ENCODE results near the gene ZC3H4. TPM values are rescaled to one million over a fixed set of nuclear protein-coding genes. Genes with fewer than 3 reads are reported as not detected.
A peak's percentile ranks its signal among the peaks of the same experiment; 100 is the strongest.
"Not testable (repeated sequence)": the region's sequence is repeated elsewhere in the genome, so short reads cannot be mapped to it uniquely, and the experiment has no call there.

ZC3H4 gene
- total RNA-seq, 1 donor from 2014 or later: 20.6 TPM

GRCh38 chr19:47096100-47096704 lies 17.4 kb downstream of the ZC3H4 start:
- intact Hi-C loops (cut with DNase I): no loop called here
- DNase-seq: peak; percentile 83
- peak; percentile 79 for ATAC-seq (ENCODE audit: poor library complexity)

DNA sequence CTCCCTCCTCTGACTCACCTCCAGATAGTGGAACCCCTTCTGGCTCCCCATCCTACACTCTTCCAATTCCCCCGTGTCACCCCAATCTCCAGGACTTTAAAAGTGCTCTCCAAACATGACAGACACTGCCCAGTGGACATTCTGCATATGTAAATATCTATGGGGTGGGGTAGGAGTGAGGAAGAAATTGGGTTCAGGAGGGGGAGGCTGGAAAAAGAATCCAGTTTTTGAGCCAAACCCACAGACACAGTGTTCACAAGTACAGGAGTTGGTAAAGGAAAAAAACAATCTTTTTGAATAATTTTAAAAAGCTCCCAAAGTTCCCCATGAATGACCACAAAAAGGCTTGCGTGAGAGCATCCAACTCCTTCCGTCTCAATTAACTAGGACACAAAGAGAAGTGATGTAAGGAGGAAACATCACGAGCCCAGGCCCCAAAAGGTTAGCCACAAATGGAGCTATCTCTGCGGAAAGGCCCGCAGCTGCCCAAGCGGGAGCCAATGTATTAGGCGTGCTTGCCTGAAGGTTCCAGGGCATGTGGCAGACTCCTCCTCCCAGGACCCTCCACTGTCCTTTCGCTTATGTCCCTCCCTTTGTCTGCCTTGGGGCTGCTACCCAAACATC lies 18.0 kb downstream of the ZC3H4 start:
- ATAC-seq (ENCODE audit: poor library complexity): no peak
- intact Hi-C loops (cut with DNase I): no loop called here
- DNase-seq: no peak

- ATAC-seq (ENCODE audit: poor library complexity): no peak
Measured at GRCh38 chr19:47094557-47095475, 18.8 kb downstream of the ZC3H4 start.

GRCh38 chr19:47093841-47094240 lies 19.7 kb downstream of the ZC3H4 start:
- no peak for ATAC-seq (ENCODE audit: poor library complexity)
- DNase-seq: no peak
- intact Hi-C loops (cut with DNase I): no loop called here

More at GRCh38 chr19:47094557-47095475, 18.8 kb downstream of the ZC3H4 start:
- intact Hi-C loops (cut with DNase I): no loop called here
- DNase-seq: no peak

DNA sequence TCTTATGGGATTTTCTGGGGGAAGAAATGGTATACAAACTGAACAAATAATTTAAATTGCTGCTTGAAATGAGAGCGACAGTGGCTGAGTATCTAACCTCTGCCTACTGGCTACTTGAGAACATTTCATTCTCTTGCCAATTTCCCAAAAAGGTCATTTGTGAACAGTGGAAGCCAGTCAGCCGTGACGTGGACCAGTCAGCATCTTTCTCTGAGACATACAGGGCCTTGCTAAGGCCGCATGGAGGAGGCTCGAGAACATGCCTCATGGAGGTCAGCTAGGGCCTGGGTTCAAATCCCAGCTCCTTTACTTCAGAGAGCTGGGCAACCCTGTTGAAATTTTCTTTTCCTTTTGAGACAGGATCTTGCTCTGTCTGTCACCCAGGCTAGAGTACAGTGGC lies 20.3 kb downstream of the ZC3H4 start:
- intact Hi-C loops (cut with DNase I): no loop called here
- no peak for ATAC-seq (ENCODE audit: poor library complexity)
- no peak for DNase-seq

DNA sequence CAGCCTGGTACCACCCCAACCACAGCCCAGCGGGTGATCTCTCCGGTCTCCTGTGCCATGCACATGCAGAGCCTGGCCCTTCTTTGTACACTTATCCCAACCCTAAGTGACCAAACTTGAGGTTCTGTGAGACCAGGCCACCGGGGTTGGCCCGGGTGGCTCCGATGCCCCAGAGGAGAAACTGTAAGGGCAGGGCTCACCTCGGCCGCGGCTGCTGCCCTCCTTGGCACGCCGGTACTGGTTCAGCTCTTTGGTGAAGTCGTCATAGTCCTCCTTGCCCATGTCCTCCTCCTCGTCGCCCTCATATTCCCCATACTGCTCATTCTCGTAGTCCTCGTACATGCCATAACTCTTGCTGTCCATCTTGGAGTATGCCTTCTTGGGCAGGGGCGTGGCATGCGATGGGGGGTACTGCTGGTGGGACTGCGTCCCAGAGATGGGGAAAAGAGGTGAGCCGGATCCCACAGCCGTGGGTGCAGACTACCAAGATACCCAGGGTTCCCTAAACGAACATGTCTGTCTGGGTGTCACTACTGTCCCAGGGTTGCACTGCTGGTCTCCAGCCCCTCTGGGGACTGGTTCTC lies 23.7 kb downstream of the ZC3H4 start:
- intact Hi-C loops (cut with DNase I): no loop called here
- ATAC-seq (ENCODE audit: poor library complexity) (no peak), DNase-seq (no peak)

GRCh38 chr19:47086280-47086679 lies 27.3 kb downstream of the ZC3H4 start:
- no peak for ATAC-seq (ENCODE audit: poor library complexity)
- intact Hi-C loops (cut with DNase I): no loop called here
- DNase-seq: no peak

DNA sequence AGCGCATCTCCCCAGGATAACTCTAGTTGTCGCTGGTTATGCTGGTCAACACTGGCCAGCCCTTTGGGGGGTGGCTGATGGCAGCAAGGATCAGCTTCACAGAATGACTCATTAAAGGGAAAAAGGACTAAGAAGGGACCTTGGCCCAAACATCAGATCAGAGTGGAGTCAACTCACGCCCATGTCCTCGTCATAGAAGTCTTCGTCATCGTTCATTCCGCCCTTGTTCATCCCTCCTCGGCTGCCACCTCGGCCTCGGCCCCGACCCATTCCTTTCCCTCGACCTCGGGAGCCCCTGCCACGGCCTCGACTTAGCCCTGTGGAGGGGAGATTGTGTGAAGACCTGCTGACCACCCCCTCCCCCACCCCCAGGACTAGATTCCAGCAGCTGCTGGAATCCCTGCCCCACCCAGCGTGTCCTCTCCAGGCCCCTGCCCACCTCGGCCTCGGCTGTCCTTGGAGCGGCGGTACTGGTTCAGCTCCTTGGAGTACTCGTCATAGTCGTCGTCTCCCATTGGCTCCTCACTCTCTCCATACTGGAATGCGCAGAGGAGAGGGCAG lies 28.6 kb downstream of the ZC3H4 start:
- intact Hi-C loops (cut with DNase I): no loop called here
- no peak for DNase-seq
- no peak for ATAC-seq (ENCODE audit: poor library complexity)

GRCh38 chr19:47082493-47082892 lies 31.1 kb downstream of the ZC3H4 start:
- ATAC-seq (ENCODE audit: poor library complexity) (no peak), DNase-seq (no peak)
- intact Hi-C loops (cut with DNase I): no loop called here

- no peak for DNase-seq
- intact Hi-C loops (cut with DNase I): no loop called here
- ATAC-seq (ENCODE audit: poor library complexity): no peak
Measured at GRCh38 chr19:47081095-47081494, 32.5 kb downstream of the ZC3H4 start.

- not testable (repeated sequence) for ATAC-seq (ENCODE audit: poor library complexity); DNase-seq
- intact Hi-C loops (cut with DNase I): loop anchor here (2.0 kb wide), 1 partner anchor 46 kb away; no protein-coding TSS in a partner anchor
Measured at GRCh38 chr19:47078351-47078750, 35.2 kb downstream of the ZC3H4 start.

- DNase-seq (no peak), ATAC-seq (ENCODE audit: poor library complexity) (no peak)
- intact Hi-C loops (cut with DNase I): no loop called here
Measured at GRCh38 chr19:47075941-47076340, 37.6 kb downstream of the ZC3H4 start.

GRCh38 chr19:47075179-47075810 lies 38.3 kb downstream of the ZC3H4 start:
- DNase-seq (peak; percentile 65), ATAC-seq (ENCODE audit: poor library complexity) (peak; percentile 15)
- intact Hi-C loops (cut with DNase I): no loop called here

- DNase-seq (no peak), ATAC-seq (ENCODE audit: poor library complexity) (no peak)
- intact Hi-C loops (cut with DNase I): no loop called here
Measured at GRCh38 chr19:47074621-47075020, 39.0 kb downstream of the ZC3H4 start.

GRCh38 chr19:47073574-47073973 lies 40.0 kb downstream of the ZC3H4 start:
- DNase-seq (no peak), ATAC-seq (ENCODE audit: poor library complexity) (no peak)
- intact Hi-C loops (cut with DNase I): no loop called here

DNA sequence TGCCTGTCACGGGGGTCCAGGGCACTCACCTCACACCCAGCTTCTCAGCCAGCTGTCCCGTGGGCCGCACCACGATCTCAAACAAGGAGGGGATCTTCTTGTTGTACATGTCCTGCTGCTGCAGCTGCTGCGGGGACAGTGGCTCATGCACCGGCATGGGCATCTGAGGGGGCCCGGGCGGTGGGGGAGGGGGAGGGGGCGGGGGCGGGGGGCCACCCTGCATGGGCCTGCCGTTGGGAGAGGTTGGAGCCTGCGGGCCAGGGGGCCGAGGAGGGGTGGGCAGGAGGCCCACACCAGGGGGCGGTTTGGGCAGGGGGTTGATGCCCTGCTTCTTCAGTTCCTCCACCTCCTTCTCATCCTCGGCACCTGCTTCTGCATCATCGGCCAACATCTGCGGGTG lies 41.3 kb downstream of the ZC3H4 start:
- ATAC-seq (ENCODE audit: poor library complexity) (no peak), DNase-seq (no peak)
- intact Hi-C loops (cut with DNase I): no loop called here

- ATAC-seq (ENCODE audit: poor library complexity) (no peak), DNase-seq (no peak)
- intact Hi-C loops (cut with DNase I): no loop called here
Measured at GRCh38 chr19:47071731-47072130, 41.8 kb downstream of the ZC3H4 start.

DNA sequence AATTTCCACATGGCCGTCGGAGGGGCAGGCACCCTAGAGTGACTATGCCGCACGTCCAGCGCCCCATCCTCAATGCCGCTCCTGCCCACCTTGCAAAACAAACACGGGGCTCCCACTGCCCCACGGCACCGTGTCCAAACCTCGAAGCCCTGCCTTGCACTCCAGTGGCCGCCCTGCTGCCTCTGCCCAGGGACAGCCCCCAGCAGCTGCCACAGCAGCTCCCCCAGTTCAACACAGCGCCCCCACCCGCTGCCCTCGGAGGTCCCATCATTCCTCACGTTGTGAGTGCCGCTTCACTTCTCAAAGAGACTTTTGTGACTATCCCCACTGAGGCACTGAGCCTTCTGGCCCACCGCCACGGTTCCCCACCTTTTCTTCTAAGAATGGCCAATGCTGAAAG lies 42.8 kb downstream of the ZC3H4 start:
- intact Hi-C loops (cut with DNase I): no loop called here
- ATAC-seq (ENCODE audit: poor library complexity) (no peak), DNase-seq (no peak)

- ATAC-seq (ENCODE audit: poor library complexity): no peak
- intact Hi-C loops (cut with DNase I): no loop called here
- DNase-seq: no peak
Measured at GRCh38 chr19:47069795-47070194, 43.8 kb downstream of the ZC3H4 start.
